ENCODE measurements around the gene TOM1. TPM values are rescaled to one million over a fixed set of nuclear protein-coding genes. Genes with fewer than 3 reads are reported as not detected.

The TOM1 gene
- polyA plus RNA-seq, 2 of the 4 experiments (the other 2 are of a cell fraction), result 14.5 to 16.6 TPM

DNA sequence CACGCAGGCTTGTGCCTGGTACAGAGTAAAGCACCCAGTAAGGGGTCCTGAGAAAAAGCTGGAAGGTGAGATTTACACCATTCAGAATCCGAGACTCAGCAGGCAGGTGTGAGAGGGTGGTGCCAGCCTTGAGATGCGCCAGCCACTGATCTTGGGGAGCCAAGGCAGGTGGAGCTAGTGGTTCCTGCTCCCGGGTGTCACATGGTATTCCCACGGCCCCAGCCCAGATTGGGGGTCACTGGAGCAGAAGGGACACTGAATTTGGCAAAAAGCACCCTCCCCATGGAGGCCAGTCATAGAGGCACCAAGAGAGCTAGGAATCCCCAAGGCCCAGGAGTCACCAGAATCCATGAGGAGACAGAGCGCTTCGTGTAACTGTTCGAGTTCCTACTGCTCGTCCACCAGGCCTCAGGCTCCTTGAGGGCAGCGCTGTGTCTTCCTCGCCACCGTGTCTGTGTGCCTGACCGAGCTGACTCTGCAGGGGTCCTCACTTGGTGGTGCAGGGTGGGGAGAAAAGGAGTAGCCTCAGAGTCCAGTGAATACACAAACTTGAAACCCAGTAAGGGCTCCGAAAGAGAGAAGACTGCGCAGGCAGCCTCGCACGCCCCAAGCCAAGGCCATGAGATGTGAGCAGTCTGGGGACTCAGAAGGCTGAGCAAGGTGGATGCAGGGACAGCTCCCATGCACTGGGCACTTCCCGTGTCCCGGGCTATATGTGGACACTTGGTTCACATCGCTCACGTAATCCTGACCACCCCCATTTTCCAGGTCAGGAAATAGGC lies 28.2 kb downstream of the TOM1 start:
- H3K27ac ChIP-seq, result no peak overlapping the region
- TF ChIP-seq RARB (CRISPR knock-in tag; IDR thresholded peaks at IDR 0.05) (no peak), FOXS1 (CRISPR knock-in tag; IDR thresholded peaks at IDR 0.05) (no peak), HEYL (CRISPR knock-in tag; IDR thresholded peaks at IDR 0.05) (no peak), KDM5A (IDR thresholded peaks at IDR 0.05) (no peak)
- TF ChIP-seq, protein P1, sequence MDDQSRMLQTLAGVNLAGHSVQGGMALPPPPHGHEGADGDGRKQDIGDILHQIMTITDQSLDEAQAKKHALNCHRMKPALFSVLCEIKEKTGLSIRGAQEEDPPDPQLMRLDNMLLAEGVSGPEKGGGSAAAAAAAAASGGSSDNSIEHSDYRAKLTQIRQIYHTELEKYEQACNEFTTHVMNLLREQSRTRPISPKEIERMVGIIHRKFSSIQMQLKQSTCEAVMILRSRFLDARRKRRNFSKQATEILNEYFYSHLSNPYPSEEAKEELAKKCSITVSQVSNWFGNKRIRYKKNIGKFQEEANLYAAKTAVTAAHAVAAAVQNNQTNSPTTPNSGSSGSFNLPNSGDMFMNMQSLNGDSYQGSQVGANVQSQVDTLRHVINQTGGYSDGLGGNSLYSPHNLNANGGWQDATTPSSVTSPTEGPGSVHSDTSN (IDR thresholded peaks at IDR 0.05), result no peak
- TF ChIP-seq, protein P2, sequence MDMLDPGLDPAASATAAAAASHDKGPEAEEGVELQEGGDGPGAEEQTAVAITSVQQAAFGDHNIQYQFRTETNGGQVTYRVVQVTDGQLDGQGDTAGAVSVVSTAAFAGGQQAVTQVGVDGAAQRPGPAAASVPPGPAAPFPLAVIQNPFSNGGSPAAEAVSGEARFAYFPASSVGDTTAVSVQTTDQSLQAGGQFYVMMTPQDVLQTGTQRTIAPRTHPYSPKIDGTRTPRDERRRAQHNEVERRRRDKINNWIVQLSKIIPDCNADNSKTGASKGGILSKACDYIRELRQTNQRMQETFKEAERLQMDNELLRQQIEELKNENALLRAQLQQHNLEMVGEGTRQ (IDR thresholded peaks at IDR 0.05), result no peak
- no peaks in the 10 kb centered on the region for H3K9me3 ChIP-seq
- ChIA-PET CTCF (no interaction called here), POLR2A (no interaction called here)
- DNase-seq (ENCODE audit: low read depth in 1 of 2, low spot score in 1 of 2), result no peak
- FAIRE-seq, result no peak
- ATAC-seq, result no peak
- no peaks in the 10 kb centered on the region for H3K4me1 ChIP-seq
- H3K4me3 ChIP-seq, result no peak overlapping the region
- 90% methylated on average over 21 of the region's 21 CpGs for WGBS (ENCODE audit: missing lambda C conversion rate)
- H3K4me2 ChIP-seq, result no peak overlapping the region

DNA sequence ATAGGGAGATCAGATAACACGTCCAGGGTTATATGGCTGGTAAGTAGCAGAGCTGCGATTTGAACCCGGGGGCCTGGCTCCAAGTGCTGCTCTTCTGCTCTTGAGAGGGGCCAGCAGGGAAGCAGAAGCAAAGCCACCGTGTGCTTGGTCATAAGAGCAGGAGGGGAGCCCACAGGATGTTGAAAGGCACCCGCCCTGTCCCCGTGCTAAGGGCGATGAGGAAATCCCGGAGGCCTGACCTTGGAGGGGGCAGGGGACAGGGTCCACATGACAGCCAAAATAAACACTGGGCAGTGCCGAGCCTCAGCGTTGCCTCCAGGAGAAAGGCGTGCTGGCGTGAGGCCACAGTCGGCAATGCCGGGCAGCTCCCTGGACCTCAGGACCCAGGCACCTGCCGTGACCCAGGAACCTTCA lies 28.8 kb downstream of the TOM1 start:
- CTCF ChIA-PET, result no interaction called here

DNA sequence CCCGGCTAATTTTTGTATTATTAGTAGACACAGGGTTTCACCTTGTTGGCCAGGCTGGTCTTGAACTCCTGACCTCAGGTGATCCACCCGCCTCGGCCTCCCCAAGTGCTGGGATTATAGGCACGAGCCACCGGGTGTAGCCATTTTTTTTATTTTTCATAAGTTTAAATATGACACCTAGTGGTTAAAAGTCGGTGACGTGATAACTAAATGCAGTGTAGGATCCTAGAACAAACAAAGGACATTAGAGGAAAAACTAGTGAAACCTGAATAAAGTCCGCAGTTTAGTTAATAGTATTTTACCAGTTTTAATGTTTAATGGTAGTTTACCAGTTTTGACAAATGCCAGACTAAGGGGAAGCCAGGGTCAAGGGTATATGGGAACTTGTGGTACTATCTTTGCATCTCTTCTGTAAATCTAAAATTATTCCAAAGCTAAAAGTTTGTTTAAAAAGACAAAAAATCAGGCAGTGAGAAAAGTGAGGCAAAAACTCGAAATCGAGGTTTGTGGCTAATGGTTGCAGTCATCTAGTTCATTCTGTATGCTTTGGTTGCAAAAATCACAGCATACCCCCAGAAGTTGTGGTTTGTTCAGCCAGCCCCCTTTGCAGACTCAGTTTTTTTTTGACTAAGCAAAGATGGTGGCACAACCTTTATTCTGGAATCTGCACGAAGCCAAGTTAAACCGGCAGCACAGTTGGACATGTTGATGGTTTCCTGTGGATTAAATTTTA lies 29.6 kb downstream of the TOM1 start:
- H3K27ac ChIP-seq, result no peak overlapping the region
- DNase-seq (ENCODE audit: low read depth in 1 of 2, low spot score in 1 of 2) (no peak), FAIRE-seq (no peak), ATAC-seq (0 out of 6 replicates have a peak, but pooled peaks of 1 of the 2 experiments have one; percentile 36)
- H3K4me1 ChIP-seq, result no peaks in the 10 kb centered on the region
- WGBS (ENCODE audit: missing lambda C conversion rate), result 67% methylated on average over 12 of the region's 12 CpGs
- no peaks in the 10 kb centered on the region for H3K9me3 ChIP-seq
- CTCF ChIA-PET, result no interaction called here
- H3K4me3 ChIP-seq, result no peak overlapping the region
- H3K4me2 ChIP-seq, result no peak overlapping the region
- POLR2A ChIA-PET, result no interaction called here
- TF ChIP-seq RAD21 (conservative IDR thresholded peaks at IDR 0.05 in 1 of 2, IDR thresholded peaks at IDR 0.05 in 1 of 2) (no peak), CHD2 (IDR thresholded peaks at IDR 0.05; ENCODE audit: low read length, partially characterized antibody) (no peak), HOXB5 (CRISPR knock-in tag; IDR thresholded peaks at IDR 0.05) (no peak), MYC (IDR thresholded peaks at IDR 0.05; ENCODE audit: borderline replicate concordance, low read length) (no peak), JUN (IDR thresholded peaks at IDR 0.05) (no peak), BHLHE40 (IDR thresholded peaks at IDR 0.05; ENCODE audit: low read depth, low read length) (no peak), HDAC2 (IDR thresholded peaks at IDR 0.05) (no peak), EHMT2 (IDR thresholded peaks at IDR 0.05; ENCODE audit: low read depth) (no peak), KDM5A (IDR thresholded peaks at IDR 0.05) (no peak)
- TF ChIP-seq, protein P3, sequence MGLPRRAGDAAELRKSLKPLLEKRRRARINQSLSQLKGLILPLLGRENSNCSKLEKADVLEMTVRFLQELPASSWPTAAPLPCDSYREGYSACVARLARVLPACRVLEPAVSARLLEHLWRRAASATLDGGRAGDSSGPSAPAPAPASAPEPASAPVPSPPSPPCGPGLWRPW (IDR thresholded peaks at IDR 0.05), result no peak
- TF ChIP-seq, protein P4, sequence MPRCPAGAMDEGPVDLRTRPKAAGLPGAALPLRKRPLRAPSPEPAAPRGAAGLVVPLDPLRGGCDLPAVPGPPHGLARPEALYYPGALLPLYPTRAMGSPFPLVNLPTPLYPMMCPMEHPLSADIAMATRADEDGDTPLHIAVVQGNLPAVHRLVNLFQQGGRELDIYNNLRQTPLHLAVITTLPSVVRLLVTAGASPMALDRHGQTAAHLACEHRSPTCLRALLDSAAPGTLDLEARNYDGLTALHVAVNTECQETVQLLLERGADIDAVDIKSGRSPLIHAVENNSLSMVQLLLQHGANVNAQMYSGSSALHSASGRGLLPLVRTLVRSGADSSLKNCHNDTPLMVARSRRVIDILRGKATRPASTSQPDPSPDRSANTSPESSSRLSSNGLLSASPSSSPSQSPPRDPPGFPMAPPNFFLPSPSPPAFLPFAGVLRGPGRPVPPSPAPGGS (IDR thresholded peaks at IDR 0.05), result no peak
- TF ChIP-seq, protein P5, sequence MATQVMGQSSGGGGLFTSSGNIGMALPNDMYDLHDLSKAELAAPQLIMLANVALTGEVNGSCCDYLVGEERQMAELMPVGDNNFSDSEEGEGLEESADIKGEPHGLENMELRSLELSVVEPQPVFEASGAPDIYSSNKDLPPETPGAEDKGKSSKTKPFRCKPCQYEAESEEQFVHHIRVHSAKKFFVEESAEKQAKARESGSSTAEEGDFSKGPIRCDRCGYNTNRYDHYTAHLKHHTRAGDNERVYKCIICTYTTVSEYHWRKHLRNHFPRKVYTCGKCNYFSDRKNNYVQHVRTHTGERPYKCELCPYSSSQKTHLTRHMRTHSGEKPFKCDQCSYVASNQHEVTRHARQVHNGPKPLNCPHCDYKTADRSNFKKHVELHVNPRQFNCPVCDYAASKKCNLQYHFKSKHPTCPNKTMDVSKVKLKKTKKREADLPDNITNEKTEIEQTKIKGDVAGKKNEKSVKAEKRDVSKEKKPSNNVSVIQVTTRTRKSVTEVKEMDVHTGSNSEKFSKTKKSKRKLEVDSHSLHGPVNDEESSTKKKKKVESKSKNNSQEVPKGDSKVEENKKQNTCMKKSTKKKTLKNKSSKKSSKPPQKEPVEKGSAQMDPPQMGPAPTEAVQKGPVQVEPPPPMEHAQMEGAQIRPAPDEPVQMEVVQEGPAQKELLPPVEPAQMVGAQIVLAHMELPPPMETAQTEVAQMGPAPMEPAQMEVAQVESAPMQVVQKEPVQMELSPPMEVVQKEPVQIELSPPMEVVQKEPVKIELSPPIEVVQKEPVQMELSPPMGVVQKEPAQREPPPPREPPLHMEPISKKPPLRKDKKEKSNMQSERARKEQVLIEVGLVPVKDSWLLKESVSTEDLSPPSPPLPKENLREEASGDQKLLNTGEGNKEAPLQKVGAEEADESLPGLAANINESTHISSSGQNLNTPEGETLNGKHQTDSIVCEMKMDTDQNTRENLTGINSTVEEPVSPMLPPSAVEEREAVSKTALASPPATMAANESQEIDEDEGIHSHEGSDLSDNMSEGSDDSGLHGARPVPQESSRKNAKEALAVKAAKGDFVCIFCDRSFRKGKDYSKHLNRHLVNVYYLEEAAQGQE (IDR thresholded peaks at IDR 0.05), result no peak
- TF ChIP-seq, protein P6, sequence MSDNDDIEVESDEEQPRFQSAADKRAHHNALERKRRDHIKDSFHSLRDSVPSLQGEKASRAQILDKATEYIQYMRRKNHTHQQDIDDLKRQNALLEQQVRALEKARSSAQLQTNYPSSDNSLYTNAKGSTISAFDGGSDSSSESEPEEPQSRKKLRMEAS (IDR thresholded peaks at IDR 0.05), result no peak
- TF ChIP-seq, protein P2 (IDR thresholded peaks at IDR 0.05), result no peak
- TF ChIP-seq, protein P7, sequence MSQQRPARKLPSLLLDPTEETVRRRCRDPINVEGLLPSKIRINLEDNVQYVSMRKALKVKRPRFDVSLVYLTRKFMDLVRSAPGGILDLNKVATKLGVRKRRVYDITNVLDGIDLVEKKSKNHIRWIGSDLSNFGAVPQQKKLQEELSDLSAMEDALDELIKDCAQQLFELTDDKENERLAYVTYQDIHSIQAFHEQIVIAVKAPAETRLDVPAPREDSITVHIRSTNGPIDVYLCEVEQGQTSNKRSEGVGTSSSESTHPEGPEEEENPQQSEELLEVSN (IDR thresholded peaks at IDR 0.05; ENCODE audit: borderline replicate concordance, low read depth), result no peak

More for the DNA sequence above, 28.8 kb downstream of the TOM1 start:
- H3K27ac ChIP-seq, result no peak overlapping the region
- POLR2A ChIA-PET, result no interaction called here
- H3K4me1 ChIP-seq, result no peaks in the 10 kb centered on the region
- no peak overlapping the region for H3K4me3 ChIP-seq
- ATAC-seq (no peak), DNase-seq (ENCODE audit: low read depth in 1 of 2, low spot score in 1 of 2) (no peak), FAIRE-seq (no peak)
- H3K9me3 ChIP-seq, result no peaks in the 10 kb centered on the region
- TF ChIP-seq MAFK (IDR thresholded peaks at IDR 0.05; ENCODE audit: partially characterized antibody) (no peak), CEBPB (IDR thresholded peaks at IDR 0.05) (no peak), EHF (CRISPR knock-in tag; IDR thresholded peaks at IDR 0.05) (no peak), RFX5 (IDR thresholded peaks at IDR 0.05) (no peak), SREBF2 (IDR thresholded peaks at IDR 0.05) (no peak), RCOR1 (IDR thresholded peaks at IDR 0.05; ENCODE audit: low read depth, low read length) (no peak), ESRRA (IDR thresholded peaks at IDR 0.05; ENCODE audit: borderline replicate concordance, low read length) (no peak)
- TF ChIP-seq, protein P6 (IDR thresholded peaks at IDR 0.05), result no peak
- no peak overlapping the region for H3K4me2 ChIP-seq
- 89% methylated on average over 15 of the region's 15 CpGs for WGBS (ENCODE audit: missing lambda C conversion rate)
